Activated CD8-positive, alpha-beta T cell treated with anti-CD3 and anti-CD28 coated beads for 36 hours (primary cell): ENCODE results near the gene BICRAL. TPM values are rescaled to one million over a fixed set of nuclear protein-coding genes. Genes with fewer than 3 reads are reported as not detected.

Experiments used
- ATAC-seq: fragments of 200-7000 bp; cut with Tn5 transposase; one replicate; pipeline ENCODE4 v1.10.0; 2021; ENCODE audit warnings: mild to moderate bottlenecking, moderate library complexity
- CTCF ChIA-PET: fragments of 350-600 bp; sonication (Branson Sonifier 250); formaldehyde crosslinking; loops from one replicate; lab custom pipeline; 2021; ENCODE audit warnings: antibody characterized with exemption; lab: Charles Lee
- POLR2A ChIA-PET: fragments of 350-600 bp; sonication (Branson Sonifier 250); formaldehyde crosslinking; loops from one replicate; lab custom pipeline; 2021; ENCODE audit warnings: antibody characterized with exemption; lab: Charles Lee
- DNase-seq: peaks from one replicate; pipeline ENCODE4 v3.0.0-alpha.2; 2020
- H3K27ac Mint-ChIP-seq: one replicate; pipeline ENCODE4 v1.8.0; 2021; ENCODE audit warnings: mild to moderate bottlenecking, mixed read lengths
- H3K27me3 Mint-ChIP-seq: one replicate; pipeline ENCODE4 v1.8.0; 2021; ENCODE audit warnings: mixed read lengths
- H3K36me3 Mint-ChIP-seq: one replicate; pipeline ENCODE4 v1.8.0; 2021; ENCODE audit warnings: low read depth, mixed read lengths
- H3K4me1 Mint-ChIP-seq: one replicate; pipeline ENCODE4 v1.8.0; 2021; ENCODE audit warnings: low read depth, mixed read lengths
- H3K4me3 Mint-ChIP-seq: one replicate; pipeline ENCODE4 v1.8.0; 2021; ENCODE audit warnings: mild to moderate bottlenecking, moderate library complexity, mixed read lengths
- H3K9me3 Mint-ChIP-seq: one replicate; pipeline ENCODE4 v1.8.0; 2021; ENCODE audit warnings: mixed read lengths
- CTCF ChIP-seq: fragments of 200-600 bp; IDR thresholded peaks from one replicate; pipeline ENCODE4 v1.8.0; 2022; ENCODE audit warnings: antibody characterized with exemption, mild to moderate bottlenecking
- intact Hi-C: fragments of 100-400 bp; cut with micrococcal nuclease; formaldehyde crosslinking; loops from one replicate; pipeline ENCODE4 v1.10.0; 2022
- total RNA-seq, 2 experiments: library from RNA; stranded (reverse); gene quantifications; one replicate each; pipeline ENCODE4 v1.2.3, GENCODE V29; 2021

BICRAL gene
- total RNA-seq, 2 experiments from 2014 or later = 9.7 to 9.8 TPM

- intact Hi-C loops = loop anchor here (2.0 to 10.0 kb wide), 3 partner anchors 24 to 128 kb away; partner anchors contain the start of genes BICRAL and RPL7L1
- H3K27me3 Mint-ChIP-seq = no peaks in the 10 kb centered on the region
- peaks cover 4% of the 10 kb centered on the region for H3K9me3 Mint-ChIP-seq
- peak overlapping the region; percentile 90 for H3K4me3 Mint-ChIP-seq
- POLR2A ChIA-PET = interaction anchor here (0.8 to 10.2 kb wide), 19 partner anchors 9 to 308 kb away, joined by 3 to 119 read pairs (median 4); partner anchors contain the start of genes BICRAL, RPL7L1 and UBR2
- CTCF ChIA-PET = interaction anchor here (1.1 to 2.2 kb wide), 6 partner anchors 11 to 133 kb away, joined by 3 to 8 read pairs (median 4); partner anchors contain the start of gene RPL7L1
- H3K27ac Mint-ChIP-seq = peak overlapping the region; percentile 96
- H3K36me3 Mint-ChIP-seq = peaks cover 20% of the 10 kb centered on the region
- ATAC-seq = peak; percentile 55
- TF ChIP-seq CTCF = no peak
- DNase-seq = peak; percentile 88
- H3K4me1 Mint-ChIP-seq = peaks cover 29% of the 10 kb centered on the region
Measured at GRCh38 chr6:42746463-42747391, 35.1 kb upstream of the BICRAL start.

GRCh38 chr6:42748203-42748898 is 33.5 kb upstream of the BICRAL start:
- ATAC-seq = no peak
- Mint-ChIP-seq H3K27me3 (no peaks in the 10 kb centered on the region), H3K36me3 (peaks cover 23% of the 10 kb centered on the region), H3K27ac (peak overlapping the region; percentile 96), H3K4me3 (peak overlapping the region; percentile 90), H3K9me3 (peaks cover 1% of the 10 kb centered on the region), H3K4me1 (peaks cover 31% of the 10 kb centered on the region)
- TF ChIP-seq CTCF = no peak
- ChIA-PET POLR2A (interaction anchor here (0.7 to 10.2 kb wide), 11 partner anchors 10 to 181 kb away, joined by 3 to 119 read pairs (median 3); partner anchors contain the start of genes BICRAL, CNPY3 and RPL7L1), CTCF (interaction anchor here (1.0 to 2.4 kb wide), 8 partner anchors 14 to 201 kb away, joined by 3 to 17 read pairs (median 4); partner anchors contain the start of gene RPL7L1)
- intact Hi-C loops = loop anchor here (5.0 to 10.0 kb wide), 2 partner anchors 34 to 126 kb away; partner anchors contain the start of genes BICRAL and RPL7L1
- no peak for DNase-seq

- DNase-seq (no peak), ATAC-seq (no peak)
- Mint-ChIP-seq H3K27ac (no peak overlapping the region), H3K36me3 (peaks cover 10% of the 10 kb centered on the region), H3K4me3 (no peak overlapping the region), H3K27me3 (no peaks in the 10 kb centered on the region), H3K9me3 (no peaks in the 10 kb centered on the region), H3K4me1 (peaks cover 23% of the 10 kb centered on the region)
- TF ChIP-seq CTCF = no peak
- ChIA-PET CTCF (no interaction called here), POLR2A (interaction anchor here (1.2 to 10.2 kb wide), 2 partner anchors 20 to 32 kb away, joined by 3 to 119 read pairs; partner anchors contain the start of gene BICRAL)
- intact Hi-C loops = no loop called here
Measured at GRCh38 chr6:42751055-42751454, 30.8 kb upstream of the BICRAL start.

- H3K4me1 Mint-ChIP-seq = peaks cover 6% of the 10 kb centered on the region
Measured at GRCh38 chr6:42754759-42755158, 27.1 kb upstream of the BICRAL start.

More at GRCh38 chr6:42754759-42755158, 27.1 kb upstream of the BICRAL start:
- no peak for TF ChIP-seq CTCF
- Mint-ChIP-seq H3K9me3 (no peaks in the 10 kb centered on the region), H3K27ac (no peak overlapping the region), H3K4me3 (no peak overlapping the region), H3K36me3 (peaks cover 9% of the 10 kb centered on the region), H3K27me3 (no peaks in the 10 kb centered on the region)
- POLR2A ChIA-PET = interaction anchor here (1.9 kb wide), 1 partner anchor 16 kb away, joined by 7 read pairs; no protein-coding TSS in a partner anchor
- no peak for ATAC-seq
- DNase-seq = no peak
- CTCF ChIA-PET = no interaction called here
- intact Hi-C loops = no loop called here
